K562 (cell line): ENCODE results near the gene CAPRIN2. TPM values are rescaled to one million over a fixed set of nuclear protein-coding genes. Genes with fewer than 3 reads are reported as not detected.

Source experiments
- ATF6 ChIP-seq: sonication (generic); formaldehyde crosslinking; IDR thresholded peaks from 2 replicates; pipeline ENCODE4 v1.4.0; 2020; ENCODE audit warnings: mild to moderate bottlenecking, missing genetic modification reagents
- CBX1 ChIP-seq: sonication (generic); IDR thresholded peaks from 2 replicates; pipeline ENCODE4 v1.6.1; 2016; ENCODE audit warnings: antibody characterized with exemption, low read depth, mild to moderate bottlenecking
- CLOCK ChIP-seq: fragments of 250-450 bp; sonication (Bioruptor Pico); IDR thresholded peaks from 2 replicates; pipeline ENCODE4 v1.4.0; 2020; ENCODE audit warnings: mild to moderate bottlenecking, moderate library complexity, borderline replicate concordance
- CTBP1 ChIP-seq: fragments of 450-650 bp; IDR thresholded peaks from 2 replicates; pipeline ENCODE4 v1.6.1; 2016; ENCODE audit warnings: borderline replicate concordance
- E2F1 ChIP-seq: sonication (generic); formaldehyde crosslinking; IDR thresholded peaks from 2 replicates; pipeline ENCODE4 v1.8.1; 2023; ENCODE audit warnings: mild to moderate bottlenecking, missing genetic modification reagents, moderate library complexity
- NCOA2 ChIP-seq, 2 experiments: fragments of 450-650 bp; IDR thresholded peaks; 2 replicates each; pipeline ENCODE4 v1.6.1; 2018; ENCODE audit warnings: mild to moderate bottlenecking in 2 of 2, moderate library complexity in 1 of 2; ENCODE audit not compliant: partially characterized antibody in 2 of 2
- PHF8 ChIP-seq: fragments of 200-600 bp; sonication (generic); IDR thresholded peaks from 2 replicates; pipeline ENCODE4 v1.6.1; 2012; ENCODE audit warnings: mixed run types, mild to moderate bottlenecking, inconsistent platforms, low read length, moderate library complexity, borderline replicate concordance
- POLR2AphosphoS5 ChIP-seq: IDR thresholded peaks from 2 replicates; pipeline ENCODE4 v1.6.1; 2011; ENCODE audit warnings: mild to moderate bottlenecking, low read depth, low read length, moderate library complexity; ENCODE audit not compliant: control insufficient read depth, insufficient read depth
- ZNF133 ChIP-seq: fragments of 250-450 bp; sonication (Bioruptor Pico); IDR thresholded peaks from 2 replicates; pipeline ENCODE4 v1.4.0; 2020; ENCODE audit warnings: mild to moderate bottlenecking
- ZNF217 ChIP-seq: sonication (generic); formaldehyde crosslinking; IDR thresholded peaks from 2 replicates; pipeline ENCODE4 v1.8.0; 2022; ENCODE audit warnings: mild to moderate bottlenecking, missing genetic modification reagents
- ZNF740 ChIP-seq, 3 experiments: fragments of 200-800 bp in 1 of 3; sonication (Bioruptor generic) in 1 of 3; sonication (generic) in 1 of 3; formaldehyde crosslinking in 1 of 3; IDR thresholded peaks; 2 replicates each; pipeline versions ENCODE4 v1.6.1 to v1.8.0; 2016 to 2022; ENCODE audit warnings: mild to moderate bottlenecking in 2 of 3, missing compliant biosample characterization in 2 of 3, missing genetic modification characterization in 2 of 3, missing genetic modification reagents in 1 of 3
- ZZZ3 ChIP-seq: fragments of 450-650 bp; IDR thresholded peaks from 2 replicates; pipeline ENCODE4 v1.6.1; 2016; ENCODE audit warnings: antibody characterized with exemption, mild to moderate bottlenecking, moderate library complexity
- polyA plus RNA-seq, 8 experiments: library from polyadenylated mRNA; depleted of rRNA in 4 of 8; stranded (reverse) in 5 of 8; unstranded in 3 of 8; fragments of >200 nt; fragmentation: Nextera tagmentation in 2 of 8; fragmentation: Illumina TruSeq in 1 of 8; extraction: Ambion mirVana in 2 of 8; extraction: Trizol in 1 of 8; gene quantifications; 2 replicates each; pipeline versions ENCODE4 v1.2.1 to v1.2.3, GENCODE V29; 2011 to 2014; ENCODE audit warnings: inconsistent platforms in 1 of 8, missing spikeins in 1 of 8
- total RNA-seq, 7 experiments: library from RNA; depleted of rRNA in 6 of 7; stranded (reverse); fragments of >200 nt in 6 of 7; fragmentation: Illumina TruSeq in 2 of 7; extraction: Trizol in 2 of 7; gene quantifications; 2 replicates each; pipeline versions ENCODE4 v1.2.1 to v1.2.3, GENCODE V29; 2011 to 2021; ENCODE audit warnings: low replicate concordance in 1 of 7
- TF ChIP-seq, protein P1 (sequence below): fragments of 250-450 bp; sonication (Bioruptor Pico); IDR thresholded peaks from 2 replicates; pipeline ENCODE4 v1.8.0; 2021; ENCODE audit warnings: moderate library complexity, mild to moderate bottlenecking, inconsistent platforms
- TF ChIP-seq, protein P2 (sequence below): sonication (generic); formaldehyde crosslinking; IDR thresholded peaks from 2 replicates; pipeline ENCODE4 v1.8.1; 2023; ENCODE audit warnings: mild to moderate bottlenecking, missing genetic modification reagents

Gene CAPRIN2
- total and polyA plus RNA-seq, 9 of the 15 experiments (the other 6 are each of a cell fraction or from before 2014, with no cell fraction given), result 2.3 to 14.5 (median 8.9) TPM

DNA sequence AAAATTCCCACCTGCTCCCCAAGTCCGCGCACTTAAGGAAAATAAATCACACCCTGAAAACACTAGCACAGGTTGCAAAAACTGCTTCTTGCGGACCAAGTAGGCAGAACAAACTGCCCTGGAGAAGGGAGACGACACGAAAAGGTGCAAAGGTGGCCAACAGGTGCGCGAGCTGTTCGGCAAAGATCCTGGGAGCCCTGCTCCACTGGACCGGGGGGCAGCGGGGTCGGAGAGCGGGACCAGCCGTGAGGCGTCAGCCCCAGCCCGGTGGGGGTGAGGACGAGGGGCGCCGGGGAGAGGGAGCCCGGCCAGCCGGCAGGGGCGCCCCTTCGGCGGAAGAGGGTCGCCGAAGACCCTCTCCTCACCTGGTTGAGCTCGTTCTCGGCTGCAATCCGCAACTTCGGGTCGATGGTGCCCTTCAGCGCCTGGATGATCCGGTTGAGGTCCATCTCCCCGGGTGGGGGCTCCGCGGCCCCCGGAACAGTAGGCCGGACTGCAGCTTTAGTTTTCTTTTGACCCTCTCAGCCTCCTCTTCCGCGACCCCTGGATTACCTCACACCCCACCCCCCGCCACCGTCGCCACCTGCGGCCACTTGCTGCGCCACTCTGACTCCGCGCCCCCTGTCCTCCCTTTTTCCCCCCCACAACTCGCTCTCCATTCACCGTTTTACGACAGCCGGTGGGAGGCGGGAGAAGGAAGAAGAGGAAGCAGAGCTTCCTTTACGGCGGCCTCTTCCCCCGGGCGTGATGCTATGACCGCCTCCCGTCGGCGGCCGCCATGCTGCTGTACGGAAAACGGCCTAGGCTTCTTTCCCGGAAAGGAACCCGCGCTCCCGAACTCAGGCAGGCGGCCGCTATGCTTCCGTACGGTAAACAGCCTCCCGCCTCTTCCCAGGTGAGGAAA, 59.3 kb downstream of the CAPRIN2 start, which contains the start of gene IPO8 (continued):
- TF ChIP-seq ZNF217 (CRISPR knock-in tag), result no peak
- no peak for TF ChIP-seq CBX1
- peak; percentile 95 for TF ChIP-seq ZNF740 (CRISPR knock-in tag; IDR thresholded peaks at IDR 0.05)
- TF ChIP-seq ZNF740 (tag; IDR thresholded peaks at IDR 0.05), result peak in 1 of 2 experiments; percentile 96; a peak in 2 of 4 replicates
- no peak for TF ChIP-seq ZNF133
- TF ChIP-seq NCOA2 (IDR thresholded peaks at IDR 0.05; ENCODE audit: partially characterized antibody in 2 of 2), result no peak
- TF ChIP-seq, protein P1, sequence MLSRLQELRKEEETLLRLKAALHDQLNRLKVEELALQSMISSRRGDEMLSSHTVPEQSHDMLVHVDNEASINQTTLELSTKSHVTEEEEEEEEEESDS (CRISPR knock-in tag), result no peak
- TF ChIP-seq E2F1, result no peak
- no peak for TF ChIP-seq ZZZ3
- TF ChIP-seq ATF6 (CRISPR knock-in tag), result no peak
- TF ChIP-seq, protein P2, sequence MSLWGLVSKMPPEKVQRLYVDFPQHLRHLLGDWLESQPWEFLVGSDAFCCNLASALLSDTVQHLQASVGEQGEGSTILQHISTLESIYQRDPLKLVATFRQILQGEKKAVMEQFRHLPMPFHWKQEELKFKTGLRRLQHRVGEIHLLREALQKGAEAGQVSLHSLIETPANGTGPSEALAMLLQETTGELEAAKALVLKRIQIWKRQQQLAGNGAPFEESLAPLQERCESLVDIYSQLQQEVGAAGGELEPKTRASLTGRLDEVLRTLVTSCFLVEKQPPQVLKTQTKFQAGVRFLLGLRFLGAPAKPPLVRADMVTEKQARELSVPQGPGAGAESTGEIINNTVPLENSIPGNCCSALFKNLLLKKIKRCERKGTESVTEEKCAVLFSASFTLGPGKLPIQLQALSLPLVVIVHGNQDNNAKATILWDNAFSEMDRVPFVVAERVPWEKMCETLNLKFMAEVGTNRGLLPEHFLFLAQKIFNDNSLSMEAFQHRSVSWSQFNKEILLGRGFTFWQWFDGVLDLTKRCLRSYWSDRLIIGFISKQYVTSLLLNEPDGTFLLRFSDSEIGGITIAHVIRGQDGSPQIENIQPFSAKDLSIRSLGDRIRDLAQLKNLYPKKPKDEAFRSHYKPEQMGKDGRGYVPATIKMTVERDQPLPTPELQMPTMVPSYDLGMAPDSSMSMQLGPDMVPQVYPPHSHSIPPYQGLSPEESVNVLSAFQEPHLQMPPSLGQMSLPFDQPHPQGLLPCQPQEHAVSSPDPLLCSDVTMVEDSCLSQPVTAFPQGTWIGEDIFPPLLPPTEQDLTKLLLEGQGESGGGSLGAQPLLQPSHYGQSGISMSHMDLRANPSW, result no peak
- no peak; the same call in 1 of the 2 replicates for TF ChIP-seq CTBP1
- peak; percentile 87; the same call in 1 of the 2 replicates for TF ChIP-seq PHF8
- no peak for TF ChIP-seq CLOCK (CRISPR knock-in tag)
- no peak for TF ChIP-seq POLR2AphosphoS5
